ENCODE data around the gene ARHGAP26.

Gene ARHGAP26

DNA sequence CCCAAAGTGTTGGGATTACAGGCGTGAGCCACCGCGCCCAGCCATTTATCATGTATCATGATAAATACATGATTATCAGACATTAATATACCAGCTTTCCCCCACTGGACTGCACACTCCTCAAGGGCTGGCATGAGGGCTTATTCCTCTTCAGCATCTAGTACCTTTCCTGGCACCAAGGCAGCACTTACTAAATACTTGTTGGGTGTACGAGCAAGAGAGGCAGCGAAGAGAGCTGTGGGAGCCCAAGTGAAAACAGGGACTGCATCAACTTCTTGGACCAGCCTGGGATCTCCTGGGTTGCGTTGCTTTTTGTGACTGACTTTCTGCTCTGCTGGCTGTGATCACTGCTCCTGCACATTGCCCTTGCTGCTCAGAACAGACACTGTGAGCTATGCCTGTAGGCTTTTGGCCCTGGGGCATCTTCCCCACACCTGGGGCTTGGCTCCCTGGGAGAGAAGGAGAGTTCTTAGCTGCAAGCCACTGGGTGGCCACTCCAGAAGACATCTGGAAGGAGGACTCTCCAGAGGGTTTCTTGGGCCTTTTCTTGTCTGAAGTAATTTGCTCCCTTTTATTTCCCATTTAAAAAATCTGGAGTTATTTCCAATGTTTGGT is 409.1 kb downstream of the ARHGAP26 start:
- no peak overlapping the region for H3K4me3 ChIP-seq (replicated peaks; ENCODE audit: low read depth, low read length)
- no peak for DNase-seq (ENCODE audit: low read depth)
- TF ChIP-seq, protein P1, sequence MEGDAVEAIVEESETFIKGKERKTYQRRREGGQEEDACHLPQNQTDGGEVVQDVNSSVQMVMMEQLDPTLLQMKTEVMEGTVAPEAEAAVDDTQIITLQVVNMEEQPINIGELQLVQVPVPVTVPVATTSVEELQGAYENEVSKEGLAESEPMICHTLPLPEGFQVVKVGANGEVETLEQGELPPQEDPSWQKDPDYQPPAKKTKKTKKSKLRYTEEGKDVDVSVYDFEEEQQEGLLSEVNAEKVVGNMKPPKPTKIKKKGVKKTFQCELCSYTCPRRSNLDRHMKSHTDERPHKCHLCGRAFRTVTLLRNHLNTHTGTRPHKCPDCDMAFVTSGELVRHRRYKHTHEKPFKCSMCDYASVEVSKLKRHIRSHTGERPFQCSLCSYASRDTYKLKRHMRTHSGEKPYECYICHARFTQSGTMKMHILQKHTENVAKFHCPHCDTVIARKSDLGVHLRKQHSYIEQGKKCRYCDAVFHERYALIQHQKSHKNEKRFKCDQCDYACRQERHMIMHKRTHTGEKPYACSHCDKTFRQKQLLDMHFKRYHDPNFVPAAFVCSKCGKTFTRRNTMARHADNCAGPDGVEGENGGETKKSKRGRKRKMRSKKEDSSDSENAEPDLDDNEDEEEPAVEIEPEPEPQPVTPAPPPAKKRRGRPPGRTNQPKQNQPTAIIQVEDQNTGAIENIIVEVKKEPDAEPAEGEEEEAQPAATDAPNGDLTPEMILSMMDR (IDR thresholded peaks at IDR 0.05; ENCODE audit: low read length, missing control alignments): no peak

DNA sequence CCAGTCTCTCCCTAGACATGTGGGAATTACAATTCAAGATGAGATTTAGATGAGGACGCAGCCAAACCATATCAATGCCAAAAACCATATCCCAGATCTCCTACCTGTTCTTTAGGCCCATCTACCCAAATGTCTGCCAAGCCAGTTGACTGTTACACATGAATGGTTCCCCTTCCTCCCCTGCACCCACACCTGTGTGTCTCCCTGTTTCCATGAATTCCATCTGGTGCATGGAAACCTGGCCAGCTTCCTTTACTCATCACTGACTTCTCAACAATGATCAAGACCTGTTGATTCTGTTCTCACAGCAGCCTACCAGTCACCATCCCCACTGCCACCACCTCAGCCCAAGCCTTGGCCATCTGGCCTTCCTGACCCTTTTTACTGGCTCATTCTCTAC is 410.6 kb downstream of the ARHGAP26 start:
- no peak for DNase-seq (ENCODE audit: low read depth)
- H3K4me3 ChIP-seq (replicated peaks; ENCODE audit: low read depth, low read length): no peak overlapping the region
- TF ChIP-seq, protein P1 (IDR thresholded peaks at IDR 0.05; ENCODE audit: low read length, missing control alignments): no peak

DNA sequence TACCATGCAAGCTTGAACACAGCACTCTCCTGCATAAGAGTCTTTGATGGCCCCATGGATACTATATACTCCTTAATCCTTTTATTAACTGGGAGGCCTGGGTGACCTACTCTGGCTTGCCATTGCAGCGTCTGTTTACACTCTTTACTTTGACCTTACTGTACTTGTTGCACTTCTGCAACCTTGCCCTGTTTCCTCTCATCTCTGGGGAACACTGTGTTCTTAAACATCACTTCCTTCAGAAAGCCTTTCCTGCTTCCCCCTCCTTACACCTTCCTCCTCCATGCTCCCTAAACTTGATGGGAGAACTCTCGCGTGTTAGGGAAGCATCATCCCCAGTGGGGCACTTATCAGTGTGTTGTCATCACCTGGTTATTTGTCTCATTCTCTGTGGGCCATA is 411.0 kb downstream of the ARHGAP26 start:
- no peak for DNase-seq (ENCODE audit: low read depth)
- TF ChIP-seq, protein P1 (IDR thresholded peaks at IDR 0.05; ENCODE audit: low read length, missing control alignments): no peak
- H3K4me3 ChIP-seq (replicated peaks; ENCODE audit: low read depth, low read length): no peak overlapping the region

DNA sequence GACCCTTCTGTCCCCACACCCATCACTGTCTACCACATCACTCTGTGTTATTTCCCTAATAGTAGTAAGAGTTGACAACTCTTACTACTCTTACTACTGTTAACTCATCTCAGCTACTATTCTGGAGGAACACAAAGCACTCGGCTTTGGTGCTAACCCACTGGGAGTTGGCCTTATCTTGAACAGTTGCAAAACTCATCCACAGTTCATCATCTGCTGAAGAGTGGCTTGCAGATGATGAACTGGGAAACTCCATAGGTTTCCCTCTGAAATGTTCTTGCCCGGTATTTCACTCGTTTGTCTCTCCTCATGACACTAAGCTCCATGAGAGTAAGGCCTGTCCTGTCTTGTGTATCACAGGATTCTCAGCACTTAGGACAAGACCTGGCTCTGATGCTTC is 411.9 kb downstream of the ARHGAP26 start:
- peak; percentile 49 for DNase-seq (ENCODE audit: low read depth)
- no peak overlapping the region for H3K4me3 ChIP-seq (replicated peaks; ENCODE audit: low read depth, low read length)
- TF ChIP-seq, protein P1 (IDR thresholded peaks at IDR 0.05; ENCODE audit: low read length, missing control alignments): no peak

DNA sequence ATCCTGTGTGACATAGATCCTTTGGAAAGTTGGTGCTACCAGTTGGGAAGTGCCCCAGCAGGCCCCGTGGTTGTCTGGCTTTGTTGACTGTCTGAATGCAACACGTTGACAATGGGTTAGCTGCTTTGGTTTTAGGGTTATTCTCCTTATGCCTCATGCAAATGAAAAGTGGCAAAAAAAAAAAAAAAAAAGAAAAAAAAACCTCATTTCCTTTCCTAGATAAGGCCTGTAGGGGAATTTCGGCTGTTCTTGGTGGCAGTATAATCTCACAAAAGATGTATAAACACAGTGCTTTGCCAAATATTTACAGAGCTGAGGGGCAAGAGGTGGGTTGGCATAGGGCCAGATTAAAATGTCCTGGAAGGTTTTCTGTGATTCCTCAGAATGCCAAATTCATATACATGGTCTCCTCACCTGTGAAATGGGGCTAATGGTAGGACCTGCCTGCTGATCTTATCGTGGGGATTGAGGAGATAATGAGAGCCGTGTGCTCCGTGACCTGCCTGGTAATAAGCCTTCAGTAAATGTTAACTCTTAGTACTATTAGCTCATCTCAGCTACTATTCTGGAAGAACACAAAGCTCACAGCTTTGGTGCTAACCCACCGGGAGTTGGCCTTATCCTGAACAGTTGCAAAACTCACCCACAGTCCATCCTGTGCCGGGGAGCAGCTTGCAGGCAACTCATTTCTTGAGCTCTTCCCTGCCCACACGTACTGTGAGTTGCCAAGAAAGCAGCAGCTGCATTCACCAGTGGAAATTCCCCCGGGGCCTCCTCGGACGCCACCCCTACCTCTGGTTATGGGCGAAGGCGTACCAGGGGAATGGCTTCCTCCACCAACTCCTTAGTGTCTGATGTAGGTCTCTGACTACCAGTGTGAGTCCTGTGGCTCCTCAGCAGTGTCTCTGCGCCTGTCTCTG is 413.0 kb downstream of the ARHGAP26 start:
- DNase-seq (ENCODE audit: low read depth): peak; percentile 91
- no peak overlapping the region for H3K4me3 ChIP-seq (replicated peaks; ENCODE audit: low read depth, low read length)
- TF ChIP-seq, protein P1 (IDR thresholded peaks at IDR 0.05; ENCODE audit: low read length, missing control alignments): no peak

DNA sequence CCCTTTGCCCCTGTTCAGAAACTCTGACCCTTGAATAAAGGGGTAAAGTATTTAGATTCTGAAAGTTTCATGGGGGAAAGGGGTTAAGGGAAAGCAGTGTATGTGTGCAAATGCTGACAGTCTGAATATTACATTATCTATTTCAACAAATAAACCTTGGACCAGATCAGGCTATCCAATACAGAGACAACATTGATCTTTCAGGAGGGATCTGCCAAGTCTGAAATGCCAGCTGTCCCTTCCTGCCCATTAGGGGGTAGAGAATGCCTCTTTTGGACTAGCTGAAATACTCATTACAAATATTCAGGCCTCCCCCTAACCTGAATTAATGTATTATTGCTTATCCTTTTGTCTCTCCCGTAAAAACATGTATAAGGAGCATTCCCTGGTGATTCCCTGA is 413.8 kb downstream of the ARHGAP26 start:
- H3K4me3 ChIP-seq (replicated peaks; ENCODE audit: low read depth, low read length): no peak overlapping the region
- no peak for DNase-seq (ENCODE audit: low read depth)
- TF ChIP-seq, protein P1 (IDR thresholded peaks at IDR 0.05; ENCODE audit: low read length, missing control alignments): no peak

Measured in fibroblast of pulmonary artery (primary cell).